IMR-90 (cell line): ENCODE data around the gene ATP13A2. TPM values are rescaled to one million over a fixed set of nuclear protein-coding genes. Genes with fewer than 3 reads are reported as not detected.

Source experiments
- ATAC-seq: fragments of 200-7000 bp; cut with Tn5 transposase; 2 replicates; pipeline ENCODE4 v1.9.1; 2020; ENCODE audit warnings: low read depth, mild to moderate bottlenecking, moderate library complexity
- BruUV-seq: library from RNA; stranded (reverse); fragments of 400-500 nt; replicated peaks from 2 replicates; lab custom pipeline; 2021; lab: Mats Ljungman, UMichigan
- CTCF ChIA-PET: fragments of 300-600 bp; formaldehyde crosslinking; extraction: SDS; loops from one replicate; lab custom pipeline; 2021; ENCODE audit warnings: antibody characterized with exemption; lab: Yijun Ruan, JAX
- POLR2A ChIA-PET: fragments of 300-600 bp; sonication (Branson Sonifier 250); formaldehyde crosslinking; loops from one replicate; lab custom pipeline; 2022; ENCODE audit warnings: antibody characterized with exemption; ENCODE audit not compliant: unreplicated experiment; lab: Charles Lee
- DNase-seq: peaks from one replicate; pipeline ENCODE4 v3.0.0; 2013
- H2AFZ ChIP-seq: replicated peaks from 2 replicates; pipeline ENCODE3; 2013; ENCODE audit warnings: low read length, mild to moderate bottlenecking; ENCODE audit not compliant: poor library complexity
- H2AK5ac ChIP-seq: 2 replicates; pipeline ENCODE4 v1.6.1; 2013; ENCODE audit warnings: low read depth, low read length, inconsistent platforms
- H2AK9ac ChIP-seq: replicated peaks from 2 replicates; pipeline ENCODE3; 2013; ENCODE audit warnings: mild to moderate bottlenecking, low read depth, low read length, moderate library complexity; ENCODE audit not compliant: poor library complexity
- H2BK120ac ChIP-seq: 2 replicates; pipeline ENCODE4 v1.6.1; 2013; ENCODE audit warnings: low read depth, low read length, inconsistent platforms
- H2BK15ac ChIP-seq: 3 replicates; pipeline ENCODE4 v1.6.1; 2013; ENCODE audit warnings: low read depth, low read length, inconsistent platforms
- H2BK20ac ChIP-seq: 2 replicates; pipeline ENCODE4 v1.6.1; 2013; ENCODE audit warnings: low read depth, mild to moderate bottlenecking, inconsistent platforms, low read length, moderate library complexity
- H2BK5ac ChIP-seq: 2 replicates; pipeline ENCODE4 v1.6.1; 2013; ENCODE audit warnings: mild to moderate bottlenecking, low read depth, low read length, inconsistent platforms; ENCODE audit not compliant: poor library complexity, severe bottlenecking
- H3K14ac ChIP-seq: replicated peaks from 2 replicates; pipeline ENCODE4 v1.6.1; 2013; ENCODE audit warnings: low read depth, low read length, inconsistent platforms
- H3K18ac ChIP-seq: 2 replicates; pipeline ENCODE4 v1.6.1; 2013; ENCODE audit warnings: low read depth, low read length, control low read depth
- H3K23ac ChIP-seq: 2 replicates; pipeline ENCODE4 v1.6.1; 2013; ENCODE audit warnings: low read depth, low read length, inconsistent platforms
- H3K27ac ChIP-seq: 2 replicates; pipeline ENCODE4 v1.5.1; 2013; ENCODE audit warnings: mild to moderate bottlenecking, control low read depth, low read length; ENCODE audit not compliant: insufficient read depth
- H3K27me3 ChIP-seq: 2 replicates; pipeline ENCODE4 v1.6.1; 2013; ENCODE audit warnings: low read length; ENCODE audit not compliant: control insufficient read depth, insufficient read depth
- H3K36me3 ChIP-seq: 2 replicates; pipeline ENCODE4 v1.6.1; 2013; ENCODE audit warnings: low read length, mixed read lengths; ENCODE audit not compliant: control insufficient read depth, insufficient read depth
- H3K4ac ChIP-seq: 2 replicates; pipeline ENCODE4 v1.6.1; 2013; ENCODE audit warnings: low read depth, low read length, inconsistent platforms
- H3K4me1 ChIP-seq: 2 replicates; pipeline ENCODE4 v1.6.1; 2013; ENCODE audit warnings: low read length, mixed read lengths; ENCODE audit not compliant: control insufficient read depth, insufficient read depth
- H3K4me2 ChIP-seq: 2 replicates; pipeline ENCODE4 v1.6.1; 2013; ENCODE audit warnings: low read depth, mild to moderate bottlenecking, control low read depth, low read length, moderate library complexity
- H3K4me3 ChIP-seq: 2 replicates; pipeline ENCODE4 v1.5.1; 2013; ENCODE audit warnings: low read depth, mild to moderate bottlenecking, control low read depth, low read length, moderate library complexity; ENCODE audit not compliant: insufficient read depth
- H3K56ac ChIP-seq: 2 replicates; pipeline ENCODE4 v1.6.1; 2013; ENCODE audit warnings: low read length, inconsistent platforms; ENCODE audit not compliant: insufficient read depth; ENCODE audit errors: extremely low read depth
- H3K79me1 ChIP-seq, 2 experiments: 2 replicates each; pipeline ENCODE4 v1.6.1; 2013; ENCODE audit warnings: low read length in 2 of 2, inconsistent platforms in 1 of 2, low read depth in 1 of 2
- H3K9ac ChIP-seq: 2 replicates; pipeline ENCODE4 v1.6.1; 2013; ENCODE audit warnings: low read depth, low read length, control low read depth
- H3K9me1 ChIP-seq: 2 replicates; pipeline ENCODE4 v1.6.1; 2013; ENCODE audit warnings: low read length, inconsistent platforms; ENCODE audit not compliant: insufficient read depth
- H3K9me3 ChIP-seq: 2 replicates; pipeline ENCODE4 v1.6.1; 2013; ENCODE audit warnings: low read length; ENCODE audit not compliant: control insufficient read depth, insufficient read depth
- H4K20me1 ChIP-seq: 2 replicates; pipeline ENCODE4 v1.6.1; 2013; ENCODE audit warnings: low read length, inconsistent platforms; ENCODE audit not compliant: insufficient read depth
- H4K5ac ChIP-seq: 2 replicates; pipeline ENCODE4 v1.6.1; 2013; ENCODE audit warnings: mild to moderate bottlenecking, low read depth, low read length, control low read depth
- H4K8ac ChIP-seq, 2 experiments: 2 replicates each; pipeline ENCODE4 v1.6.1; 2013; ENCODE audit warnings: low read depth in 2 of 2, low read length in 2 of 2, control low read depth in 1 of 2, inconsistent platforms in 1 of 2
- H4K91ac ChIP-seq: 2 replicates; pipeline ENCODE4 v1.6.1; 2013; ENCODE audit warnings: low read depth, low read length, inconsistent platforms; ENCODE audit not compliant: insufficient read depth
- CHD1 ChIP-seq: IDR thresholded peaks from 2 replicates; pipeline ENCODE4 v1.6.1; 2012; ENCODE audit warnings: low read depth, low read length, improper control_type of control experiment
- NFE2L2 ChIP-seq: fragments of 150-350 bp; IDR thresholded peaks from 2 replicates; pipeline ENCODE4 v1.6.1; 2016; ENCODE audit warnings: low read depth, mild to moderate bottlenecking, low read length
- POLR2A ChIP-seq: IDR thresholded peaks from 2 replicates; pipeline ENCODE4 v1.6.1; 2012; ENCODE audit warnings: mild to moderate bottlenecking, low read depth, low read length
- SMC3 ChIP-seq: fragments of 150-350 bp; IDR thresholded peaks from 2 replicates; pipeline ENCODE4 v1.6.1; 2016; ENCODE audit warnings: low read depth, mild to moderate bottlenecking, antibody characterized with exemption, low read length, moderate library complexity
- WGBS, 2 experiments: methylation state at CpG; one replicate each; pipeline versions ENCODE4 v1.1.5 to v1.1.7; 2013; ENCODE audit warnings: missing lambda C conversion rate in 2 of 2; ENCODE audit not compliant: insufficient read length in 1 of 2; ENCODE audit errors: extremely low coverage in 2 of 2; 5-methylcytosine and 5-hydroxymethylcytosine counted together
- dilution Hi-C: fragments of 300-500 bp; cut with HindIII; formaldehyde crosslinking; loops from one replicate; pipeline ENCODE4 v1.14.3; 2018; ENCODE audit warnings: low sequenced_read_pairs; ENCODE audit not compliant: unreplicated experiment
- in situ Hi-C: fragments of 300-500 bp; cut with MboI; formaldehyde crosslinking; loops from 3 replicates; pipeline ENCODE4 v1.14.3; 2019; ENCODE audit warnings: low sequenced_read_pairs, inconsistent platforms, mixed read lengths
- intact Hi-C: fragments of 100-400 bp; cut with micrococcal nuclease; formaldehyde crosslinking; loops from 2 replicates; pipeline ENCODE4 v1.10.0; 2022
- polyA plus RNA-seq, 3 experiments: library from polyadenylated mRNA; depleted of rRNA; stranded (reverse); fragments of >200 nt; gene quantifications; 2 replicates each; pipeline ENCODE4 v1.2.3, GENCODE V29; 2012; ENCODE audit warnings: low replicate concordance in 1 of 3
- total RNA-seq: library from RNA; depleted of rRNA; stranded (reverse); fragments of >200 nt; gene quantifications from 2 replicates; pipeline ENCODE4 v1.2.3, GENCODE V29; 2012

Gene ATP13A2
- total and polyA plus RNA-seq, 2 of the 4 experiments (the other 2 are of a cell fraction) = 5.7 to 18.9 TPM

DNA sequence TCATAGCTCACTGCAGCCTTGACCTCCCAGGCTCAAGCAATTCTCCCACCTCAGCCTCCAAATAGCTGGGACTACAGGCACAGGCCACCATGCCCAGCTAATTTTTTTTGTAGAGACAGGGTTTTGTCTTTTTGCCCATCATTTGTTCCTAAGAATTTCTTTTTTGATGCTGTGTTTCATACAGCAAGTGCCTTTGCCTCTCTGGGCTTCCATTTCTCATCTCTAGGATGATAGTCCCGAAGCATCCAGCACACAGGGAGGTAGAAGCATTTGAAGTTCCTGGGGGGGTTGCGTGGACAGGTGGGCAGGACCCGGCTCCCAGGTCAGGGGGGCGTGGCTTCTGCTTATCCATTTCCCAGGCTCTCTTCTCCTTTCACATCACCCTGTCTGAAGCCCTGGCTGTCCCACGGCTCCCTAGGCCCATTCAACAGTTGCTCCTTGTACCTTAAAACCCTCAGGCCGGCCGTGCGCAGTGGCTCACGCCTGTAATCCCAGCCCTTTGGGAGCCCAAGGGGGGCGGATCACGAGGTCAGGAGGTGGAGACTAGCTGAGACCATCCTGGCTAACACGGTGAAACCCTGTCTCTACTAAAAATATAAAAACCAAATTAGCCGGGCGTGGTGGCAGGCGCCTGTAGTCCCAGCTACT is 3.4 kb downstream of the ATP13A2 start:
- H3K9me3 ChIP-seq = no peaks in the 10 kb centered on the region
- WGBS, 2 experiments = 92% methylated on average over 5 of the region's 15 CpGs; no CpG with 5 or more reads in 1 of the 2 experiments
- H3K56ac ChIP-seq = no peak overlapping the region
- peaks cover 18% of the 10 kb centered on the region for H4K20me1 ChIP-seq
- H3K23ac ChIP-seq = no peak overlapping the region
- no peak overlapping the region for H2BK120ac ChIP-seq
- no peak overlapping the region for H2BK5ac ChIP-seq
- intact Hi-C loops (no loop called here), in situ Hi-C loops (no loop called here), dilution Hi-C loops (no loop called here)
- peaks cover 7 to 14% of the 10 kb centered on the region in 2 experiments; a peak in 3 of 4 replicates for H3K79me1 ChIP-seq
- no peak overlapping the region for H3K18ac ChIP-seq
- no peak overlapping the region for H3K4me3 ChIP-seq
- no TSS peak for BruUV-seq
- H3K9me1 ChIP-seq = peaks cover 3% of the 10 kb centered on the region; the same call in 1 of the 2 replicates
- DNase-seq (no peak), ATAC-seq (no peak)
- ChIA-PET CTCF (no interaction called here), POLR2A (no interaction called here)
- H3K27me3 ChIP-seq = no peaks in the 10 kb centered on the region
- H4K91ac ChIP-seq = no peak overlapping the region
- no peak overlapping the region for H3K4ac ChIP-seq
- H3K4me1 ChIP-seq = peaks cover 8% of the 10 kb centered on the region
- no peak overlapping the region for H2AFZ ChIP-seq
- no peak overlapping the region for H3K14ac ChIP-seq
- H3K4me2 ChIP-seq = no peak overlapping the region
- H3K9ac ChIP-seq = no peak overlapping the region
- no peak overlapping the region for H2AK9ac ChIP-seq
- no peak overlapping the region for H3K27ac ChIP-seq
- no peak overlapping the region for H2AK5ac ChIP-seq
- no peak overlapping the region for H4K5ac ChIP-seq
- H4K8ac ChIP-seq = no peak overlapping the region
- H2BK20ac ChIP-seq = no peak overlapping the region
- peaks cover 10% of the 10 kb centered on the region for H3K36me3 ChIP-seq
- H2BK15ac ChIP-seq = no peak overlapping the region
- TF ChIP-seq SMC3 (no peak), NFE2L2 (no peak), POLR2A (no peak), CHD1 (no peak)
